ENCODE results near the gene LIMA1. TPM values are rescaled to one million over a fixed set of nuclear protein-coding genes. Genes with fewer than 3 reads are reported as not detected.
"Not testable (repeated sequence)": the region's sequence is repeated elsewhere in the genome, so short reads cannot be mapped to it uniquely, and the experiment has no call there.

LIMA1 gene
- total RNA-seq, 3 donors from 2014 or later = 128 to 162 (median 156) TPM

GRCh38 chr12:50275556-50275955, 7.8 kb downstream of the LIMA1 start:
- intact Hi-C loops (cut with DNase I; ENCODE audit: low total_unique reads) = no loop called here
- Histone ChIP-seq H3K4me3 (no peak overlapping the region), H3K36me3 (no peaks in the 10 kb centered on the region), H3K27ac (peak overlapping the region; percentile 40 to 62), H3K4me1 (no peaks in the 10 kb centered on the region), H3K27me3 (no peaks in the 10 kb centered on the region), H3K9me3 (no peaks in the 10 kb centered on the region)
- TF ChIP-seq POLR2AphosphoS5 (IDR thresholded peaks at IDR 0.05) (no peak), POLR2A (IDR thresholded peaks at IDR 0.05) (no peak), CTCF (IDR thresholded peaks at IDR 0.05) (no peak)
- DNase-seq (ENCODE audit: low spot score in 2 of 2) = no peak

- H3K4me1 ChIP-seq; intact Hi-C loops (cut with DNase I; ENCODE audit: low total_unique reads); H3K27me3 ChIP-seq; H3K4me3 ChIP-seq; DNase-seq (ENCODE audit: low spot score in 2 of 2); H3K36me3 ChIP-seq; H3K9me3 ChIP-seq: not testable (repeated sequence)
- H3K27ac ChIP-seq = peak overlapping the region; percentile 40 to 57
Observed at GRCh38 chr12:50275127-50275526, 8.2 kb downstream of the LIMA1 start.

- DNase-seq (ENCODE audit: low spot score in 2 of 2) = no peak
- TF ChIP-seq CTCF (IDR thresholded peaks at IDR 0.05) (no peak), POLR2A (IDR thresholded peaks at IDR 0.05) (no peak), POLR2AphosphoS5 (IDR thresholded peaks at IDR 0.05) (no peak)
- intact Hi-C loops (cut with DNase I; ENCODE audit: low total_unique reads) = no loop called here
- Histone ChIP-seq H3K36me3 (no peaks in the 10 kb centered on the region), H3K9me3 (no peaks in the 10 kb centered on the region), H3K4me1 (no peaks in the 10 kb centered on the region), H3K27ac (peak overlapping the region; percentile 83 to 89), H3K4me3 (peak overlapping the region; percentile 20 to 55 (median 36)), H3K27me3 (no peaks in the 10 kb centered on the region)
Observed at GRCh38 chr12:50271724-50272247, 11.5 kb downstream of the LIMA1 start.

GRCh38 chr12:50268482-50268881, 14.8 kb downstream of the LIMA1 start:
- Histone ChIP-seq H3K27me3 (no peaks in the 10 kb centered on the region), H3K9me3 (no peaks in the 10 kb centered on the region), H3K4me1 (no peaks in the 10 kb centered on the region), H3K4me3 (no peak overlapping the region), H3K36me3 (no peaks in the 10 kb centered on the region), H3K27ac (no peak overlapping the region)
- intact Hi-C loops (cut with DNase I; ENCODE audit: low total_unique reads) = no loop called here
- no peak for TF ChIP-seq POLR2A (IDR thresholded peaks at IDR 0.05)
- DNase-seq (ENCODE audit: low spot score in 2 of 2) = no peak

DNA sequence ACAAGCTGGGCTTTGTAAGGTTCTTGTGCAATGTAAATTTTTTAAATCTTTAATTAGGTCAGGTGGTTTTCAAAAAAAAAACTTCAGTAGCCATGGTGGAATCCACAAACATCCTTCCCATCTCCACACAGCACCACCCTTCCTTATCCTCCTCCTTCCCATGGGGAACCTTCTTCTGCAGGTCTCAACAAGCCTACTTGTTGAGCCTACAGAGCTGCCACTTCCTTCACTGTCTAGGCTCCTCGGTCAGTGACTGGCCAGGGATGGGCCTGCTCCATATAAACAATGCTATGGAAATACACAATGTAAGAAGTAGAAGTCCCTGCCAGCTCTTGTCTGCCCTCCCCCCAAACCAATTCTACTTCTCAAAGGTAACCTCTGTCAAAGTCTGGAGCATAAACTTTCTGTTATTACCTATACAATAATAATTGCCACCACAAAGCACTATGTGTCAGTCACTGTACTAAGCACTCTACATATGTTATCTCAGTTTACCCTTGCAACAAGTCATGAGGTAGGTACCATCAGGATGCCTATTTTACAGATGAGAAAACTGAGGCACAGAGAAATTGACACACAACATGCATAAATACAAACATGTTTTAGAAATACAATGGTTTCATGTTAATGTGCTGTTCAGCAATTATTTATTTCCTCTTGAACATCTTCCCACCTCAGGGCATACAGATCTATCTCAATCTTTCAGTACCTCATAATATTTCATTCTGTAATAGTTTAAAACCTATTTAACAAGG, 17.4 kb downstream of the LIMA1 start:
- H3K4me1 ChIP-seq = no peaks in the 10 kb centered on the region
- DNase-seq (ENCODE audit: low spot score in 2 of 2) = no peak
- H3K36me3 ChIP-seq = no peaks in the 10 kb centered on the region
- H3K4me3 ChIP-seq = no peak overlapping the region
- peak overlapping the region; percentile 11 to 23 for H3K27ac ChIP-seq
- intact Hi-C loops (cut with DNase I; ENCODE audit: low total_unique reads) = no loop called here
- no peaks in the 10 kb centered on the region for H3K27me3 ChIP-seq
- H3K9me3 ChIP-seq = no peaks in the 10 kb centered on the region
- no peak for TF ChIP-seq POLR2AphosphoS5 (IDR thresholded peaks at IDR 0.05)
- no peak for TF ChIP-seq POLR2A (IDR thresholded peaks at IDR 0.05)
- no peak for TF ChIP-seq CTCF (IDR thresholded peaks at IDR 0.05)

GRCh38 chr12:50263832-50264231, 19.5 kb downstream of the LIMA1 start:
- no peaks in the 10 kb centered on the region for H3K9me3 ChIP-seq
- DNase-seq (ENCODE audit: low spot score in 2 of 2) = no peak
- H3K36me3 ChIP-seq = no peaks in the 10 kb centered on the region
- no peak overlapping the region for H3K27ac ChIP-seq
- peaks cover 0 to 6% of the 10 kb centered on the region in 2 donors for H3K4me1 ChIP-seq
- intact Hi-C loops (cut with DNase I; ENCODE audit: low total_unique reads) = no loop called here
- no peaks in the 10 kb centered on the region for H3K27me3 ChIP-seq
- H3K4me3 ChIP-seq = no peak overlapping the region
- no peak for TF ChIP-seq CTCF (IDR thresholded peaks at IDR 0.05)
- no peak for TF ChIP-seq POLR2AphosphoS5 (IDR thresholded peaks at IDR 0.05)
- TF ChIP-seq POLR2A (IDR thresholded peaks at IDR 0.05) = no peak
